NB4 (cell line): ENCODE data around the gene TNFAIP8L3.

ENCODE experiments used
- MYC ChIP-seq: IDR thresholded peaks from 2 replicates; pipeline ENCODE4 v1.6.1; 2011; ENCODE audit warnings: low read depth, low read length
- POLR2A ChIP-seq: IDR thresholded peaks from 2 replicates; pipeline ENCODE4 v1.6.1; 2011; ENCODE audit warnings: mild to moderate bottlenecking; ENCODE audit not compliant: insufficient read length; ENCODE audit errors: extremely low read depth
- TF ChIP-seq, protein P1 (sequence below): IDR thresholded peaks from one replicate; pipeline ENCODE4 v1.5.1; 2012; ENCODE audit warnings: low read depth, low read length
- TF ChIP-seq, protein P2 (sequence below): IDR thresholded peaks from 2 replicates; pipeline ENCODE4 v1.6.1; 2011; ENCODE audit warnings: low read depth, low read length

DNA sequence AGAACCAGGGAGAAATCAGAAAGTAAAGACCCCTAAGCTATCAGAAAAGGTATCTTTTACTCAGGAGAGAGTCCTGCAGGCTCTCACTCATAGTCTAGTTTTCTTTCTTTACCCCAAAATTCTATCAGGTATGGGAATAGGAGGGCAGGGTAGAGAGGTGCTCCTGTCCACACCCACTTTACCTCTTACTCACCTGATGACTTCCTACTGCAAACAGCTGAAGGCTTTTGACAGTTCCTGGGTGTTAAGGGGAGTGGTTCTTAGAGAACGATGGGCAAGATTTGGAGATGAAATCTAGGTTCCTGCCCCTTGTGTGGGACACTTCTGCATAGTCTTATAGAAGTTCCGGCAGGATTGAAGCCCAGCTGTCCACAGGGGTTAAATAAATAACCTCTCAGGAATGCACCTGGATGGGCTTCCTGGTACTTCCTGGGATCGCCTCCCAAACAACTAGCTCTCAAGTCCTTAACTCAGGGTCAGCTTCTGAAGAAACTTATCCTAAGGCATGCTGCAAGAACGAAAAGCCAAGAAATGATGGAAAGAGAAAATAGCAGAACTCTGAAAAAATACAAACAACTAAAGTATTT, 10.8 kb upstream of the TNFAIP8L3 start:
- TF ChIP-seq POLR2A (no peak), MYC (no peak)
- TF ChIP-seq, protein P1, sequence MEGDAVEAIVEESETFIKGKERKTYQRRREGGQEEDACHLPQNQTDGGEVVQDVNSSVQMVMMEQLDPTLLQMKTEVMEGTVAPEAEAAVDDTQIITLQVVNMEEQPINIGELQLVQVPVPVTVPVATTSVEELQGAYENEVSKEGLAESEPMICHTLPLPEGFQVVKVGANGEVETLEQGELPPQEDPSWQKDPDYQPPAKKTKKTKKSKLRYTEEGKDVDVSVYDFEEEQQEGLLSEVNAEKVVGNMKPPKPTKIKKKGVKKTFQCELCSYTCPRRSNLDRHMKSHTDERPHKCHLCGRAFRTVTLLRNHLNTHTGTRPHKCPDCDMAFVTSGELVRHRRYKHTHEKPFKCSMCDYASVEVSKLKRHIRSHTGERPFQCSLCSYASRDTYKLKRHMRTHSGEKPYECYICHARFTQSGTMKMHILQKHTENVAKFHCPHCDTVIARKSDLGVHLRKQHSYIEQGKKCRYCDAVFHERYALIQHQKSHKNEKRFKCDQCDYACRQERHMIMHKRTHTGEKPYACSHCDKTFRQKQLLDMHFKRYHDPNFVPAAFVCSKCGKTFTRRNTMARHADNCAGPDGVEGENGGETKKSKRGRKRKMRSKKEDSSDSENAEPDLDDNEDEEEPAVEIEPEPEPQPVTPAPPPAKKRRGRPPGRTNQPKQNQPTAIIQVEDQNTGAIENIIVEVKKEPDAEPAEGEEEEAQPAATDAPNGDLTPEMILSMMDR = no peak
- TF ChIP-seq, protein P2, sequence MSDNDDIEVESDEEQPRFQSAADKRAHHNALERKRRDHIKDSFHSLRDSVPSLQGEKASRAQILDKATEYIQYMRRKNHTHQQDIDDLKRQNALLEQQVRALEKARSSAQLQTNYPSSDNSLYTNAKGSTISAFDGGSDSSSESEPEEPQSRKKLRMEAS = no peak
